ENCODE measurements around the gene PCDHB11. TPM values are rescaled to one million over a fixed set of nuclear protein-coding genes. Genes with fewer than 3 reads are reported as not detected.

Gene PCDHB11
- total and polyA plus RNA-seq, 2 experiments from 2014 or later = 0.19 to 1.3 TPM

DNA sequence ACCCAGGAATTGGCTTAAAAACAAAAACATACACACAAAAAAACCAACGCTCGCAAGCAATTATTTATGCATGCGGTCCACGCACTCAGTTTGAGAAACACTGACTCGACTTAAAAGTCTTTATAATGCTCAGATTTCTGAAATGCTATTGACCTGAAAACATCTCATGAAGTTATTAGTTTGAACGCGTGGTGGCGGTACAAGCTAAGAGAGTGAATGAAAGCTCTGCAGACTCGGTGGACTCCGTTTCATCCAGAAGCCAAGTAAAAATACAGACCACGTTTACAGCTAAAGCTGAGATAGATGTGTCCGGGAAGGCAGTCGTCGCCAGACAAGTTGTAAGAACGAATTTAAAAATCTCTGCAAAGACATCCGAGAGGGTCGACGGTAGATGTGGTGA lies 49.6 kb upstream of the PCDHB11 start, which contains the start of gene PCDHB6:
TSS of gene PCDHB6 (plus strand) at position 246 of the 400 bp plus-strand sequence. CDS start 201 bp downstream, outside the sequence.
- Histone ChIP-seq H3K36me3 (ENCODE audit: insufficient read depth) (no peaks in the 10 kb centered on the region), H3K4me3 (no peak within 1 kb of the TSS), H4K20me1 (replicated peaks; ENCODE audit: insufficient read depth) (no peaks in the 10 kb centered on the region; the same call in 1 of the 2 replicates), H3K79me2 (replicated peaks; ENCODE audit: insufficient read depth) (no peaks in the 10 kb centered on the region), H3K4me1 (ENCODE audit: insufficient read depth) (no peaks in the 10 kb centered on the region), H3K27me3 (ENCODE audit: insufficient read depth) (no peaks in the 10 kb centered on the region), H3K9me2 (ENCODE audit: insufficient read depth) (no peaks in the 10 kb centered on the region), H3K27ac (ENCODE audit: low read depth) (no peak within 1 kb of the TSS), H3K4me2 (no peak within 1 kb of the TSS), H2AFZ (no peak within 1 kb of the TSS), H3F3A (replicated peaks; ENCODE audit: low read depth) (no peaks in the 10 kb centered on the region)
- peaks cover 2% of the 10 kb centered on the region for H3K27me3 Mint-ChIP-seq (ENCODE audit: insufficient read depth, low read depth, poor library complexity)
- no peaks in the 10 kb centered on the region for H3K4me1 Mint-ChIP-seq
- DNase-seq (ENCODE audit: low spot score) = peak; percentile 68
- no peak within 1 kb of the TSS for H3K27ac Mint-ChIP-seq
- no peak for ATAC-seq
- H3K9me3 Mint-ChIP-seq = peaks cover 23% of the 10 kb centered on the region
- no peak within 1 kb of the TSS for H3K4me3 Mint-ChIP-seq
- peaks cover 22% of the 10 kb centered on the region for H3K36me3 Mint-ChIP-seq (ENCODE audit: low read depth)
- TF ChIP-seq, protein P1, sequence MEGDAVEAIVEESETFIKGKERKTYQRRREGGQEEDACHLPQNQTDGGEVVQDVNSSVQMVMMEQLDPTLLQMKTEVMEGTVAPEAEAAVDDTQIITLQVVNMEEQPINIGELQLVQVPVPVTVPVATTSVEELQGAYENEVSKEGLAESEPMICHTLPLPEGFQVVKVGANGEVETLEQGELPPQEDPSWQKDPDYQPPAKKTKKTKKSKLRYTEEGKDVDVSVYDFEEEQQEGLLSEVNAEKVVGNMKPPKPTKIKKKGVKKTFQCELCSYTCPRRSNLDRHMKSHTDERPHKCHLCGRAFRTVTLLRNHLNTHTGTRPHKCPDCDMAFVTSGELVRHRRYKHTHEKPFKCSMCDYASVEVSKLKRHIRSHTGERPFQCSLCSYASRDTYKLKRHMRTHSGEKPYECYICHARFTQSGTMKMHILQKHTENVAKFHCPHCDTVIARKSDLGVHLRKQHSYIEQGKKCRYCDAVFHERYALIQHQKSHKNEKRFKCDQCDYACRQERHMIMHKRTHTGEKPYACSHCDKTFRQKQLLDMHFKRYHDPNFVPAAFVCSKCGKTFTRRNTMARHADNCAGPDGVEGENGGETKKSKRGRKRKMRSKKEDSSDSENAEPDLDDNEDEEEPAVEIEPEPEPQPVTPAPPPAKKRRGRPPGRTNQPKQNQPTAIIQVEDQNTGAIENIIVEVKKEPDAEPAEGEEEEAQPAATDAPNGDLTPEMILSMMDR (conservative IDR thresholded peaks at IDR 0.05; ENCODE audit: low read depth in 2 of 2) = peak; percentile 52 to 57
- no peak for TF ChIP-seq STAT1 (IDR thresholded peaks at IDR 0.05; ENCODE audit: unreplicated experiment)

DNA sequence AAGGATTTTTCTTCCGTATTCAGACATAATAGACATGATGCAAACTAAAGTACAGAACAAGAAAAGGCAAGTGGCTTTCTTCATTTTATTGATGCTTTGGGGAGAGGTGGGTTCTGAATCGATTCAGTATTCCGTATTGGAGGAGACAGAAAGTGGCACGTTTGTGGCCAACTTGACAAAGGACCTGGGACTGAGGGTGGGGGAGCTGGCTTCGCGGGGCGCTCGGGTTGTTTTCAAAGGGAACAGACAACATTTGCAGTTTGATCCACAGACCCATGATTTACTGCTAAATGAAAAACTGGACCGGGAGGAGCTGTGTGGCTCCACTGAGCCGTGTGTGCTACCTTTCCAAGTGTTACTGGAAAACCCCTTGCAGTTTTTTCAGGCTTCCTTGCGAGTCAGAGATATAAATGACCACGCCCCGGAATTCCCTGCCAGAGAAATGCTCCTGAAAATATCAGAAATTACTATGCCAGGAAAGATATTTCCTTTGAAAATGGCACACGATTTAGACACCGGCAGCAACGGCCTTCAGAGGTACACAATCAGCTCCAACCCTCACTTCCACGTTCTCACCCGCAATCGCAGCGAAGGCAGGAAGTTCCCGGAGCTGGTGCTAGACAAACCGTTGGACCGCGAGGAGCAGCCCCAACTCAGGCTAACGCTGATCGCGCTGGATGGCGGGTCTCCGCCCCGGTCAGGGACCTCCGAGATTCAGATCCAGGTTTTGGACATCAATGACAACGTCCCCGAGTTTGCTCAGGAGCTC lies 49.0 kb upstream of the PCDHB11 start:
- Histone ChIP-seq H4K20me1 (replicated peaks; ENCODE audit: insufficient read depth) (no peaks in the 10 kb centered on the region; the same call in 1 of the 2 replicates), H3K27me3 (ENCODE audit: insufficient read depth) (no peaks in the 10 kb centered on the region), H3K4me1 (ENCODE audit: insufficient read depth) (no peaks in the 10 kb centered on the region), H3K79me2 (replicated peaks; ENCODE audit: insufficient read depth) (no peaks in the 10 kb centered on the region), H2AFZ (no peak overlapping the region), H3F3A (replicated peaks; ENCODE audit: low read depth) (no peaks in the 10 kb centered on the region), H3K27ac (ENCODE audit: low read depth) (no peak overlapping the region), H3K4me2 (no peak overlapping the region), H3K36me3 (ENCODE audit: insufficient read depth) (no peaks in the 10 kb centered on the region), H3K4me3 (no peak overlapping the region), H3K9me2 (ENCODE audit: insufficient read depth) (no peaks in the 10 kb centered on the region)
- DNase-seq (ENCODE audit: low spot score) (no peak), ATAC-seq (no peak)
- no peak overlapping the region for H3K27ac Mint-ChIP-seq
- peaks cover 22% of the 10 kb centered on the region for H3K36me3 Mint-ChIP-seq (ENCODE audit: low read depth)
- H3K27me3 Mint-ChIP-seq (ENCODE audit: insufficient read depth, low read depth, poor library complexity) = peaks cover 2% of the 10 kb centered on the region
- H3K4me3 Mint-ChIP-seq = no peak overlapping the region
- H3K4me1 Mint-ChIP-seq = no peaks in the 10 kb centered on the region
- peaks cover 23% of the 10 kb centered on the region for H3K9me3 Mint-ChIP-seq
- TF ChIP-seq, protein P2, sequence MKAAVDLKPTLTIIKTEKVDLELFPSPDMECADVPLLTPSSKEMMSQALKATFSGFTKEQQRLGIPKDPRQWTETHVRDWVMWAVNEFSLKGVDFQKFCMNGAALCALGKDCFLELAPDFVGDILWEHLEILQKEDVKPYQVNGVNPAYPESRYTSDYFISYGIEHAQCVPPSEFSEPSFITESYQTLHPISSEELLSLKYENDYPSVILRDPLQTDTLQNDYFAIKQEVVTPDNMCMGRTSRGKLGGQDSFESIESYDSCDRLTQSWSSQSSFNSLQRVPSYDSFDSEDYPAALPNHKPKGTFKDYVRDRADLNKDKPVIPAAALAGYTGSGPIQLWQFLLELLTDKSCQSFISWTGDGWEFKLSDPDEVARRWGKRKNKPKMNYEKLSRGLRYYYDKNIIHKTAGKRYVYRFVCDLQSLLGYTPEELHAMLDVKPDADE (IDR thresholded peaks at IDR 0.05) = no peak
- TF ChIP-seq JUNB (IDR thresholded peaks at IDR 0.05; ENCODE audit: unreplicated experiment) = no peak
- TF ChIP-seq EZH2phosphoT487 (IDR thresholded peaks at IDR 0.05; ENCODE audit: unreplicated experiment) = no peak
- TF ChIP-seq NANOG (IDR thresholded peaks at IDR 0.05; ENCODE audit: borderline replicate concordance) = no peak
- no peak for TF ChIP-seq STAT1 (IDR thresholded peaks at IDR 0.05; ENCODE audit: unreplicated experiment)
- TF ChIP-seq CREB1 (CRISPR knock-in tag; IDR thresholded peaks at IDR 0.05; ENCODE audit: low read depth) = no peak
- TF ChIP-seq POLR2AphosphoS5 (IDR thresholded peaks at IDR 0.05; ENCODE audit: low read depth) = no peak
- TF ChIP-seq, protein P1 (conservative IDR thresholded peaks at IDR 0.05; ENCODE audit: low read depth in 2 of 2) = no peak
- TF ChIP-seq, protein P3, sequence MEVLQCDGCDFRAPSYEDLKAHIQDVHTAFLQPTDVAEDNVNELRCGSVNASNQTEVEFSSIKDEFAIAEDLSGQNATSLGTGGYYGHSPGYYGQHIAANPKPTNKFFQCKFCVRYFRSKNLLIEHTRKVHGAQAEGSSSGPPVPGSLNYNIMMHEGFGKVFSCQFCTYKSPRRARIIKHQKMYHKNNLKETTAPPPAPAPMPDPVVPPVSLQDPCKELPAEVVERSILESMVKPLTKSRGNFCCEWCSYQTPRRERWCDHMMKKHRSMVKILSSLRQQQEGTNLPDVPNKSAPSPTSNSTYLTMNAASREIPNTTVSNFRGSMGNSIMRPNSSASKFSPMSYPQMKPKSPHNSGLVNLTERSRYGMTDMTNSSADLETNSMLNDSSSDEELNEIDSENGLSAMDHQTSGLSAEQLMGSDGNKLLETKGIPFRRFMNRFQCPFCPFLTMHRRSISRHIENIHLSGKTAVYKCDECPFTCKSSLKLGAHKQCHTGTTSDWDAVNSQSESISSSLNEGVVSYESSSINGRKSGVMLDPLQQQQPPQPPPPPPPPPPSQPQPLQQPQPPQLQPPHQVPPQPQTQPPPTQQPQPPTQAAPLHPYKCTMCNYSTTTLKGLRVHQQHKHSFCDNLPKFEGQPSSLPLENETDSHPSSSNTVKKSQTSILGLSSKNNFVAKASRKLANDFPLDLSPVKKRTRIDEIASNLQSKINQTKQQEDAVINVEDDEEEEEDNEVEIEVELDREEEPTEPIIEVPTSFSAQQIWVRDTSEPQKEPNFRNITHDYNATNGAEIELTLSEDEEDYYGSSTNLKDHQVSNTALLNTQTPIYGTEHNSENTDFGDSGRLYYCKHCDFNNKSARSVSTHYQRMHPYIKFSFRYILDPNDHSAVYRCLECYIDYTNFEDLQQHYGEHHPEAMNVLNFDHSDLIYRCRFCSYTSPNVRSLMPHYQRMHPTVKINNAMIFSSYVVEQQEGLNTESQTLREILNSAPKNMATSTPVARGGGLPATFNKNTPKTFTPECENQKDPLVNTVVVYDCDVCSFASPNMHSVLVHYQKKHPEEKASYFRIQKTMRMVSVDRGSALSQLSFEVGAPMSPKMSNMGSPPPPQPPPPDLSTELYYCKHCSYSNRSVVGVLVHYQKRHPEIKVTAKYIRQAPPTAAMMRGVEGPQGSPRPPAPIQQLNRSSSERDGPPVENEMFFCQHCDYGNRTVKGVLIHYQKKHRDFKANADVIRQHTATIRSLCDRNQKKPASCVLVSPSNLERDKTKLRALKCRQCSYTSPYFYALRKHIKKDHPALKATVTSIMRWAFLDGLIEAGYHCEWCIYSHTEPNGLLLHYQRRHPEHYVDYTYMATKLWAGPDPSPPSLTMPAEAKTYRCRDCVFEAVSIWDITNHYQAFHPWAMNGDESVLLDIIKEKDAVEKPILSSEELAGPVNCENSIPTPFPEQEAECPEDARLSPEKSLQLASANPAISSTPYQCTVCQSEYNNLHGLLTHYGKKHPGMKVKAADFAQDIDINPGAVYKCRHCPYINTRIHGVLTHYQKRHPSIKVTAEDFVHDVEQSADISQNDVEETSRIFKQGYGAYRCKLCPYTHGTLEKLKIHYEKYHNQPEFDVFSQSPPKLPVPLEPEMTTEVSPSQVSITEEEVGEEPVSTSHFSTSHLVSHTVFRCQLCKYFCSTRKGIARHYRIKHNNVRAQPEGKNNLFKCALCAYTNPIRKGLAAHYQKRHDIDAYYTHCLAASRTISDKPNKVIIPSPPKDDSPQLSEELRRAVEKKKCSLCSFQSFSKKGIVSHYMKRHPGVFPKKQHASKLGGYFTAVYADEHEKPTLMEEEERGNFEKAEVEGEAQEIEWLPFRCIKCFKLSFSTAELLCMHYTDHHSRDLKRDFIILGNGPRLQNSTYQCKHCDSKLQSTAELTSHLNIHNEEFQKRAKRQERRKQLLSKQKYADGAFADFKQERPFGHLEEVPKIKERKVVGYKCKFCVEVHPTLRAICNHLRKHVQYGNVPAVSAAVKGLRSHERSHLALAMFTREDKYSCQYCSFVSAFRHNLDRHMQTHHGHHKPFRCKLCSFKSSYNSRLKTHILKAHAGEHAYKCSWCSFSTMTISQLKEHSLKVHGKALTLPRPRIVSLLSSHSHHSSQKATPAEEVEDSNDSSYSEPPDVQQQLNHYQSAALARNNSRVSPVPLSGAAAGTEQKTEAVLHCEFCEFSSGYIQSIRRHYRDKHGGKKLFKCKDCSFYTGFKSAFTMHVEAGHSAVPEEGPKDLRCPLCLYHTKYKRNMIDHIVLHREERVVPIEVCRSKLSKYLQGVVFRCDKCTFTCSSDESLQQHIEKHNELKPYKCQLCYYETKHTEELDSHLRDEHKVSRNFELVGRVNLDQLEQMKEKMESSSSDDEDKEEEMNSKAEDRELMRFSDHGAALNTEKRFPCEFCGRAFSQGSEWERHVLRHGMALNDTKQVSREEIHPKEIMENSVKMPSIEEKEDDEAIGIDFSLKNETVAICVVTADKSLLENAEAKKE (CRISPR knock-in tag; IDR thresholded peaks at IDR 0.05) = no peak
